HL-60/S4 (cell line): ENCODE results near the gene IVNS1ABP.
"Not testable (repeated sequence)": the region's sequence is repeated elsewhere in the genome, so short reads cannot be mapped to it uniquely, and the experiment has no call there.

ENCODE experiments used
- in situ Hi-C: fragments of 300-500 bp; cut with MboI; formaldehyde crosslinking; loops from 2 replicates; pipeline ENCODE4 v1.14.3; 2022; ENCODE audit warnings: low sequenced_read_pairs

The IVNS1ABP gene

GRCh38 chr1:185260611-185261010 is 56.4 kb downstream of the IVNS1ABP start:
- in situ Hi-C loops: no loop called here

GRCh38 chr1:185258676-185259075 is 58.4 kb downstream of the IVNS1ABP start:
- in situ Hi-C loops: no loop called here

- in situ Hi-C loops: no loop called here
These were observed 59.2 kb downstream of the IVNS1ABP start for GRCh38 chr1:185257950-185258208.

- in situ Hi-C loops: not testable (repeated sequence)
These were observed 59.7 kb downstream of the IVNS1ABP start for GRCh38 chr1:185257116-185257949.

GRCh38 chr1:185255595-185255994 is 61.4 kb downstream of the IVNS1ABP start:
- in situ Hi-C loops: not testable (repeated sequence)

GRCh38 chr1:185252404-185252803 is 64.6 kb downstream of the IVNS1ABP start:
- in situ Hi-C loops: not testable (repeated sequence)

GRCh38 chr1:185251928-185252327 is 65.1 kb downstream of the IVNS1ABP start:
- in situ Hi-C loops: not testable (repeated sequence)

- in situ Hi-C loops: no loop called here
These were observed 67.0 kb downstream of the IVNS1ABP start for GRCh38 chr1:185250063-185250462.

GRCh38 chr1:185249563-185249962 is 67.5 kb downstream of the IVNS1ABP start:
- in situ Hi-C loops: no loop called here
